ENCODE measurements around the gene SPOP. TPM values are rescaled to one million over a fixed set of nuclear protein-coding genes. Genes with fewer than 3 reads are reported as not detected.
"Not testable (repeated sequence)": the region's sequence is repeated elsewhere in the genome, so short reads cannot be mapped to it uniquely, and the experiment has no call there.

Gene SPOP
- total and polyA plus RNA-seq, 2 donors (not counting 1 experiment from before 2014, with no cell fraction given) = 46.7 to 112 TPM

GRCh38 chr17:49571764-49572163, 106.1 kb downstream of the SPOP start:
- no peaks in the 10 kb centered on the region for H3K4me1 ChIP-seq (ENCODE audit: control insufficient read depth, extremely low read depth, insufficient read depth, low read length)
- H3K79me2 ChIP-seq (ENCODE audit: control insufficient read depth, insufficient read depth, low read length) = no peaks in the 10 kb centered on the region
- no peak for DNase-seq (ENCODE audit: low read depth in 2 of 2)
- H2AFZ ChIP-seq (ENCODE audit: low read length) = no peak overlapping the region
- H3K36me3 ChIP-seq (ENCODE audit: control insufficient read depth, insufficient read depth, low read length) = no peaks in the 10 kb centered on the region
- H3K9ac ChIP-seq (ENCODE audit: insufficient read depth, low read length) = no peak overlapping the region
- no peak overlapping the region for H3K4me3 ChIP-seq (replicated peaks in 1 of 4; ENCODE audit: control extremely low read depth in 1 of 4, insufficient read depth in 1 of 4, low read depth in 3 of 4, low read length in 4 of 4)
- no peak overlapping the region for H3K4me2 ChIP-seq (ENCODE audit: extremely low read depth, insufficient read depth, low read length)
- H3K27ac ChIP-seq (ENCODE audit: insufficient read depth, low read length) = no peak overlapping the region
- TF ChIP-seq CTCF (conservative IDR thresholded peaks at IDR 0.05 in 1 of 2, IDR thresholded peaks at IDR 0.05 in 1 of 2; ENCODE audit: low read depth in 1 of 2, low read length in 2 of 2) (no peak), EZH2 (IDR thresholded peaks at IDR 0.05; ENCODE audit: low read length, missing control alignments) (no peak)
- H3K27me3 ChIP-seq (ENCODE audit: control insufficient read depth, insufficient read depth, low read length) = peaks cover 12% of the 10 kb centered on the region
- no peaks in the 10 kb centered on the region for H3K9me3 ChIP-seq (ENCODE audit: control insufficient read depth, insufficient read depth, low read depth, low read length)
- no peaks in the 10 kb centered on the region for H4K20me1 ChIP-seq (ENCODE audit: control insufficient read depth, extremely low read depth, insufficient read depth, low read length)

- no peaks in the 10 kb centered on the region for H4K20me1 ChIP-seq (ENCODE audit: control insufficient read depth, extremely low read depth, insufficient read depth, low read length)
- no peak for DNase-seq (ENCODE audit: low read depth in 2 of 2)
- H3K27me3 ChIP-seq (ENCODE audit: control insufficient read depth, insufficient read depth, low read length) = peaks cover 12% of the 10 kb centered on the region
- H3K4me3 ChIP-seq (replicated peaks in 1 of 4; ENCODE audit: control extremely low read depth in 1 of 4, insufficient read depth in 1 of 4, low read depth in 3 of 4, low read length in 4 of 4) = no peak overlapping the region
- H3K27ac ChIP-seq (ENCODE audit: insufficient read depth, low read length) = no peak overlapping the region
- no peaks in the 10 kb centered on the region for H3K4me1 ChIP-seq (ENCODE audit: control insufficient read depth, extremely low read depth, insufficient read depth, low read length)
- H3K4me2 ChIP-seq (ENCODE audit: extremely low read depth, insufficient read depth, low read length) = no peak overlapping the region
- no peak overlapping the region for H3K9ac ChIP-seq (ENCODE audit: insufficient read depth, low read length)
- H3K79me2 ChIP-seq (ENCODE audit: control insufficient read depth, insufficient read depth, low read length) = no peaks in the 10 kb centered on the region
- no peak for TF ChIP-seq CTCF (conservative IDR thresholded peaks at IDR 0.05 in 1 of 2, IDR thresholded peaks at IDR 0.05 in 1 of 2; ENCODE audit: low read depth in 1 of 2, low read length in 2 of 2)
- TF ChIP-seq EZH2 (IDR thresholded peaks at IDR 0.05; ENCODE audit: low read length, missing control alignments) = no peak
- no peak overlapping the region for H2AFZ ChIP-seq (ENCODE audit: low read length)
- H3K9me3 ChIP-seq (ENCODE audit: control insufficient read depth, insufficient read depth, low read depth, low read length) = no peaks in the 10 kb centered on the region
- H3K36me3 ChIP-seq (ENCODE audit: control insufficient read depth, insufficient read depth, low read length) = no peaks in the 10 kb centered on the region
Observed at GRCh38 chr17:49571283-49571682, 106.6 kb downstream of the SPOP start.

- Histone ChIP-seq H3K27ac (ENCODE audit: insufficient read depth, low read length) (no peak overlapping the region), H2AFZ (ENCODE audit: low read length) (no peak overlapping the region), H3K4me3 (replicated peaks in 1 of 4; ENCODE audit: control extremely low read depth in 1 of 4, insufficient read depth in 1 of 4, low read depth in 3 of 4, low read length in 4 of 4) (no peak overlapping the region), H4K20me1 (ENCODE audit: control insufficient read depth, extremely low read depth, insufficient read depth, low read length) (no peaks in the 10 kb centered on the region), H3K27me3 (ENCODE audit: control insufficient read depth, insufficient read depth, low read length) (peaks cover 14% of the 10 kb centered on the region), H3K9me3 (ENCODE audit: control insufficient read depth, insufficient read depth, low read depth, low read length) (no peaks in the 10 kb centered on the region), H3K4me1 (ENCODE audit: control insufficient read depth, extremely low read depth, insufficient read depth, low read length) (no peaks in the 10 kb centered on the region), H3K36me3 (ENCODE audit: control insufficient read depth, insufficient read depth, low read length) (no peaks in the 10 kb centered on the region), H3K9ac (ENCODE audit: insufficient read depth, low read length) (no peak overlapping the region), H3K4me2 (ENCODE audit: extremely low read depth, insufficient read depth, low read length) (no peak overlapping the region), H3K79me2 (ENCODE audit: control insufficient read depth, insufficient read depth, low read length) (no peaks in the 10 kb centered on the region)
- DNase-seq (ENCODE audit: low read depth in 2 of 2) = no peak
- peak; percentile 27 for TF ChIP-seq EZH2 (IDR thresholded peaks at IDR 0.05; ENCODE audit: low read length, missing control alignments)
- TF ChIP-seq CTCF (conservative IDR thresholded peaks at IDR 0.05 in 1 of 2, IDR thresholded peaks at IDR 0.05 in 1 of 2; ENCODE audit: low read depth in 1 of 2, low read length in 2 of 2) = no peak
Observed at GRCh38 chr17:49570540-49571242, 107.2 kb downstream of the SPOP start.

GRCh38 chr17:49568695-49569047, 109.2 kb downstream of the SPOP start:
- H4K20me1 ChIP-seq (ENCODE audit: control insufficient read depth, extremely low read depth, insufficient read depth, low read length); DNase-seq (ENCODE audit: low read depth in 2 of 2); H3K79me2 ChIP-seq (ENCODE audit: control insufficient read depth, insufficient read depth, low read length); H3K27ac ChIP-seq (ENCODE audit: insufficient read depth, low read length); H2AFZ ChIP-seq (ENCODE audit: low read length); H3K4me3 ChIP-seq (replicated peaks in 1 of 4; ENCODE audit: control extremely low read depth in 1 of 4, insufficient read depth in 1 of 4, low read depth in 3 of 4, low read length in 4 of 4); H3K9me3 ChIP-seq (ENCODE audit: control insufficient read depth, insufficient read depth, low read depth, low read length); H3K9ac ChIP-seq (ENCODE audit: insufficient read depth, low read length); H3K4me2 ChIP-seq (ENCODE audit: extremely low read depth, insufficient read depth, low read length); H3K4me1 ChIP-seq (ENCODE audit: control insufficient read depth, extremely low read depth, insufficient read depth, low read length); H3K36me3 ChIP-seq (ENCODE audit: control insufficient read depth, insufficient read depth, low read length): not testable (repeated sequence)
- peaks cover 14% of the 10 kb centered on the region for H3K27me3 ChIP-seq (ENCODE audit: control insufficient read depth, insufficient read depth, low read length)
